B cell (primary cell): Measurements from ENCODE around the gene NUBPL. TPM values are rescaled to one million over a fixed set of nuclear protein-coding genes. Genes with fewer than 3 reads are reported as not detected.
"Not testable (repeated sequence)": the region's sequence is repeated elsewhere in the genome, so short reads cannot be mapped to it uniquely, and the experiment has no call there.

ENCODE experiments used
- ATAC-seq: fragments of 200-7000 bp; cut with Tn5 transposase; one replicate; pipeline ENCODE4 v1.10.0; 2021; ENCODE audit warnings: low read depth, mild to moderate bottlenecking, moderate number of reproducible peaks, moderate library complexity
- CTCF ChIA-PET: fragments of 350-600 bp; sonication (Branson Sonifier 250); formaldehyde crosslinking; loops from one replicate; lab custom pipeline; 2021; ENCODE audit warnings: antibody characterized with exemption, inconsistent platforms; lab: Charles Lee
- POLR2A ChIA-PET: fragments of 350-600 bp; sonication (Branson Sonifier 250); formaldehyde crosslinking; loops from one replicate; lab custom pipeline; 2021; ENCODE audit warnings: antibody characterized with exemption; lab: Charles Lee
- DNase-seq: peaks from one replicate; pipeline ENCODE4 v3.0.0; 2013
- H2AFZ ChIP-seq: 2 replicates; pipeline ENCODE4 v1.6.1; 2012; ENCODE audit warnings: mild to moderate bottlenecking, low read depth, low read length; ENCODE audit not compliant: insufficient read depth, poor library complexity, severe bottlenecking
- H3K27ac ChIP-seq, 2 donors: 1 replicate in 1 of 2; 2 replicates in 1 of 2; pipeline ENCODE4 v1.5.1; 2012 to 2013; ENCODE audit warnings: low read length in 2 of 2, mild to moderate bottlenecking in 2 of 2, moderate library complexity in 1 of 2
- H3K27me3 ChIP-seq, 4 experiments: fragments of 200-600 bp in 1 of 4; sonication (generic) in 1 of 4; replicated peaks in 1 of 4; 1 replicate in 2 of 4; 2 replicates in 2 of 4; pipeline versions ENCODE4 v1.6.1 to v1.7.0; 2013 to 2016; ENCODE audit warnings: low read length in 3 of 4, mild to moderate bottlenecking in 2 of 4, mixed read lengths in 1 of 4, moderate library complexity in 1 of 4; ENCODE audit not compliant: insufficient read depth in 4 of 4, control insufficient read depth in 3 of 4; ENCODE audit errors: control extremely low read depth in 1 of 4
- H3K36me3 ChIP-seq, 2 experiments: replicated peaks in 1 of 2; 1 replicate in 1 of 2; 2 replicates in 1 of 2; pipeline versions ENCODE4 v1.6.1 to v1.7.1; 2013; ENCODE audit warnings: low read length in 1 of 2; ENCODE audit not compliant: insufficient read depth in 2 of 2, control insufficient read depth in 1 of 2; ENCODE audit errors: control extremely low read depth in 1 of 2, extremely low read depth in 1 of 2
- H3K4me1 ChIP-seq, 2 donors: fragments of 200-600 bp in 1 of 2; sonication (generic) in 1 of 2; 1 replicate in 1 of 2; 2 replicates in 1 of 2; pipeline versions ENCODE4 v1.5.1 to v1.6.1; 2013 to 2017; ENCODE audit warnings: low read length in 2 of 2; ENCODE audit not compliant: control insufficient read depth in 2 of 2, insufficient read depth in 2 of 2
- H3K4me2 ChIP-seq: replicated peaks from 2 replicates; pipeline ENCODE3; 2012; ENCODE audit warnings: mild to moderate bottlenecking, low read depth, low read length; ENCODE audit not compliant: poor library complexity, severe bottlenecking
- H3K4me3 ChIP-seq, 5 experiments: fragments of 200-600 bp in 1 of 5; sonication (generic) in 1 of 5; 1 replicate in 3 of 5; 2 replicates in 2 of 5; pipeline versions ENCODE4 v1.5.1 to v1.7.0; 2011 to 2016; ENCODE audit warnings: low read length in 4 of 5, mild to moderate bottlenecking in 4 of 5, low read depth in 2 of 5, control low read depth in 1 of 5, moderate library complexity in 1 of 5; ENCODE audit not compliant: insufficient read depth in 1 of 5; ENCODE audit errors: control extremely low read depth in 1 of 5, extremely low read depth in 1 of 5
- H3K79me2 ChIP-seq: fragments of 200-600 bp; sonication (generic); one replicate; pipeline ENCODE4 v1.6.0; 2016; ENCODE audit warnings: low read length; ENCODE audit not compliant: control insufficient read depth, insufficient read depth
- H3K9ac ChIP-seq: fragments of 200-600 bp; sonication (generic); 2 replicates; pipeline ENCODE4 v1.6.1; 2017; ENCODE audit warnings: mild to moderate bottlenecking, low read length, moderate library complexity
- H3K9me3 ChIP-seq, 3 donors: one replicate each; pipeline versions ENCODE4 v1.6.1 to v1.7.1; 2013; ENCODE audit warnings: low read length in 2 of 3; ENCODE audit not compliant: control insufficient read depth in 2 of 3, insufficient read depth in 1 of 3; ENCODE audit errors: control extremely low read depth in 1 of 3
- H4K20me1 ChIP-seq: 2 replicates; pipeline ENCODE4 v1.6.0; 2012; ENCODE audit warnings: mild to moderate bottlenecking, low read length; ENCODE audit not compliant: insufficient read depth, control insufficient read depth, poor library complexity, severe bottlenecking
- H3K27ac Mint-ChIP-seq: one replicate; pipeline ENCODE4 v1.8.0; 2021; ENCODE audit warnings: mixed read lengths
- H3K27me3 Mint-ChIP-seq: one replicate; pipeline ENCODE4 v1.8.0; 2021; ENCODE audit warnings: mixed read lengths
- H3K4me1 Mint-ChIP-seq: one replicate; pipeline ENCODE4 v1.8.0; 2021; ENCODE audit warnings: mixed read lengths
- H3K4me3 Mint-ChIP-seq: one replicate; pipeline ENCODE4 v1.8.0; 2021; ENCODE audit warnings: mixed read lengths
- H3K9me3 Mint-ChIP-seq: one replicate; pipeline ENCODE4 v1.8.0; 2022; ENCODE audit warnings: mixed read lengths; ENCODE audit not compliant: insufficient read depth
- EZH2 ChIP-seq: IDR thresholded peaks from 2 replicates; pipeline ENCODE4 v1.6.1; 2012; ENCODE audit warnings: borderline replicate concordance, low read depth, mild to moderate bottlenecking, moderate library complexity, low read length; ENCODE audit not compliant: insufficient read depth, poor library complexity, severe bottlenecking
- WGBS: methylation state at CpG from one replicate; pipeline ENCODE4 v1.1.5; 2013; ENCODE audit warnings: missing lambda C conversion rate; ENCODE audit not compliant: insufficient coverage; 5-methylcytosine and 5-hydroxymethylcytosine counted together
- intact Hi-C: fragments of 100-400 bp; cut with micrococcal nuclease; formaldehyde crosslinking; loops from one replicate; pipeline ENCODE4 v1.10.0; 2022
- polyA plus RNA-seq: library from polyadenylated mRNA; depleted of rRNA; stranded (reverse); fragments of >200 nt; gene quantifications from 2 replicates; pipeline ENCODE4 v1.2.3, GENCODE V29; 2012
- total RNA-seq, 2 donors: library from RNA; stranded (reverse); fragments of 120-200 nt in 1 of 2; gene quantifications; 1 replicate in 1 of 2; 2 replicates in 1 of 2; pipeline versions ENCODE4 v1.2.3 to v1.2.4, GENCODE V29; 2013 to 2022
- TF ChIP-seq, protein P1 (sequence below): fragments of 200-600 bp; IDR thresholded peaks from one replicate; pipeline ENCODE4 v1.8.0; 2022; ENCODE audit warnings: antibody characterized with exemption, mild to moderate bottlenecking

Gene NUBPL
- total and polyA plus RNA-seq, 2 donors (not counting 1 experiment from before 2014, with no cell fraction given), result 1.9 to 14.2 TPM

DNA sequence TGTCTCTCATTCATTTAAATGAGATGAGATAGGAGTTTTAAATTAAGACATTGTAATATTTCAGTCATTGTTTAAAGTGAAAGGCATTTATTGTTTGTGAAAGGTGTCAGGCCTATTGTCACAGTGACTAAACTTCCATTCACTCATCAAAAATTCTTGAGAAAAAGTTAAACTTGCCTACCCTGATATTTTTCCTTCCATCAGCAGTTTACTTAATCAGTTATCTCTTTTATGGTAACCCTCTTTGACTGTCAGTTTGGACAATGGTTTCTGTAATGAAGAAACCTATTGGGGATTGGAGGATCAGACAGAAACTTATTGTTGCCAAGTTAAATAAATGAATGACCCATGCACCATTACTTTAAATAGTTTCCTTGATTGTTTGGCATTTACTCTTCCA is 241.6 kb downstream of the NUBPL start:
- no peaks in the 10 kb centered on the region for H4K20me1 ChIP-seq
- H3K9me3 Mint-ChIP-seq, result no peaks in the 10 kb centered on the region
- ChIA-PET CTCF (no interaction called here), POLR2A (no interaction called here)
- no peaks in the 10 kb centered on the region for H3K4me1 Mint-ChIP-seq
- no peak overlapping the region for H2AFZ ChIP-seq
- H3K79me2 ChIP-seq, result no peaks in the 10 kb centered on the region
- H3K4me1 ChIP-seq, result no peaks in the 10 kb centered on the region
- no peaks in the 10 kb centered on the region for H3K9me3 ChIP-seq
- H3K9ac ChIP-seq, result no peak overlapping the region
- intact Hi-C loops, result no loop called here
- H3K27me3 Mint-ChIP-seq, result no peaks in the 10 kb centered on the region
- H3K36me3 ChIP-seq, result no peaks in the 10 kb centered on the region
- ATAC-seq, result no peak
- no peak overlapping the region for H3K4me3 ChIP-seq
- no peak overlapping the region for H3K27ac ChIP-seq
- TF ChIP-seq, protein P1, sequence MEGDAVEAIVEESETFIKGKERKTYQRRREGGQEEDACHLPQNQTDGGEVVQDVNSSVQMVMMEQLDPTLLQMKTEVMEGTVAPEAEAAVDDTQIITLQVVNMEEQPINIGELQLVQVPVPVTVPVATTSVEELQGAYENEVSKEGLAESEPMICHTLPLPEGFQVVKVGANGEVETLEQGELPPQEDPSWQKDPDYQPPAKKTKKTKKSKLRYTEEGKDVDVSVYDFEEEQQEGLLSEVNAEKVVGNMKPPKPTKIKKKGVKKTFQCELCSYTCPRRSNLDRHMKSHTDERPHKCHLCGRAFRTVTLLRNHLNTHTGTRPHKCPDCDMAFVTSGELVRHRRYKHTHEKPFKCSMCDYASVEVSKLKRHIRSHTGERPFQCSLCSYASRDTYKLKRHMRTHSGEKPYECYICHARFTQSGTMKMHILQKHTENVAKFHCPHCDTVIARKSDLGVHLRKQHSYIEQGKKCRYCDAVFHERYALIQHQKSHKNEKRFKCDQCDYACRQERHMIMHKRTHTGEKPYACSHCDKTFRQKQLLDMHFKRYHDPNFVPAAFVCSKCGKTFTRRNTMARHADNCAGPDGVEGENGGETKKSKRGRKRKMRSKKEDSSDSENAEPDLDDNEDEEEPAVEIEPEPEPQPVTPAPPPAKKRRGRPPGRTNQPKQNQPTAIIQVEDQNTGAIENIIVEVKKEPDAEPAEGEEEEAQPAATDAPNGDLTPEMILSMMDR, result no peak
- no peak for TF ChIP-seq EZH2
- H3K27me3 ChIP-seq, result no peaks in the 10 kb centered on the region
- no peak for DNase-seq
- no peak overlapping the region for H3K4me2 ChIP-seq
- H3K4me3 Mint-ChIP-seq, result no peak overlapping the region
- no peak overlapping the region for H3K27ac Mint-ChIP-seq

- no peak overlapping the region for H3K4me3 Mint-ChIP-seq
- H3K27ac ChIP-seq, result no peak overlapping the region
- TF ChIP-seq EZH2, result no peak
- TF ChIP-seq, protein P1, result no peak
- intact Hi-C loops, result no loop called here
- H2AFZ ChIP-seq, result no peak overlapping the region
- H3K9me3 ChIP-seq, result no peaks in the 10 kb centered on the region
- no peaks in the 10 kb centered on the region for H3K79me2 ChIP-seq
- no peaks in the 10 kb centered on the region for H3K27me3 ChIP-seq
- H3K27me3 Mint-ChIP-seq, result no peaks in the 10 kb centered on the region
- no peak overlapping the region for H3K27ac Mint-ChIP-seq
- H3K9me3 Mint-ChIP-seq, result peaks cover 3% of the 10 kb centered on the region
- H3K4me3 ChIP-seq, result no peak overlapping the region
- CTCF ChIA-PET, result no interaction called here
- POLR2A ChIA-PET, result no interaction called here
- H3K4me1 Mint-ChIP-seq, result no peaks in the 10 kb centered on the region
- DNase-seq (no peak), ATAC-seq (no peak)
- H3K36me3 ChIP-seq, result no peaks in the 10 kb centered on the region
- no peaks in the 10 kb centered on the region for H3K4me1 ChIP-seq
- H3K9ac ChIP-seq, result no peak overlapping the region
- H3K4me2 ChIP-seq, result no peak overlapping the region
- no peaks in the 10 kb centered on the region for H4K20me1 ChIP-seq
These were observed 245.0 kb downstream of the NUBPL start for GRCh38 chr14:31806249-31806648.

- intact Hi-C loops, H3K27me3 Mint-ChIP-seq, DNase-seq, H3K9me3 Mint-ChIP-seq, H3K4me3 Mint-ChIP-seq, H3K27ac ChIP-seq, CTCF ChIA-PET, H3K27ac Mint-ChIP-seq, H3K27me3 ChIP-seq, POLR2A ChIA-PET, H3K9ac ChIP-seq, H3K4me3 ChIP-seq, H3K4me2 ChIP-seq, H3K36me3 ChIP-seq, H2AFZ ChIP-seq, H3K4me1 ChIP-seq, H4K20me1 ChIP-seq, H3K79me2 ChIP-seq, ATAC-seq, H3K4me1 Mint-ChIP-seq: not testable (repeated sequence)
- 84% methylated on average over 9 of the region's 15 CpGs for WGBS
- peaks cover 0 to 13% (median 1%) of the 10 kb centered on the region in 3 donors for H3K9me3 ChIP-seq
These were observed 250.8 kb downstream of the NUBPL start for GRCh38 chr14:31811693-31812628.
